MM.1S (cell line): Measurements from ENCODE around the gene INTS6L.
"Not testable (repeated sequence)": the region's sequence is repeated elsewhere in the genome, so short reads cannot be mapped to it uniquely, and the experiment has no call there.

Experiments
- CTCF ChIP-seq: fragments of 300-600 bp; sonication (generic); IDR thresholded peaks from 2 replicates; pipeline ENCODE4 v1.5.1; 2016; ENCODE audit warnings: antibody characterized with exemption, low read length, mixed read lengths
- EZH2 ChIP-seq: fragments of 300-600 bp; sonication (generic); optimal IDR thresholded peaks from 2 replicates; pipeline ENCODE3; 2017; ENCODE audit warnings: low read depth, mild to moderate bottlenecking, antibody characterized with exemption, low read length, mixed read lengths
- EZH2phosphoT487 ChIP-seq: fragments of 300-600 bp; sonication (generic); IDR thresholded peaks from 2 replicates; pipeline ENCODE4 v1.6.1; 2018; ENCODE audit warnings: antibody characterized with exemption, low read length

- TF ChIP-seq CTCF, EZH2phosphoT487, EZH2: not testable (repeated sequence)
Measured at GRCh38 chrX:135624408-135625204, 104.1 kb downstream of the INTS6L start.
